Iris pigment epithelial cell (primary cell): ENCODE results near the gene SRP14.
A peak's percentile ranks its signal among the peaks of the same experiment; 100 is the strongest.
"Not testable (repeated sequence)": the region's sequence is repeated elsewhere in the genome, so short reads cannot be mapped to it uniquely, and the experiment has no call there.

Experiments
- DNase-seq: peaks from one replicate; pipeline ENCODE4 v3.0.0-alpha.2; 2011; ENCODE audit warnings: low read depth

SRP14 gene, protein sequence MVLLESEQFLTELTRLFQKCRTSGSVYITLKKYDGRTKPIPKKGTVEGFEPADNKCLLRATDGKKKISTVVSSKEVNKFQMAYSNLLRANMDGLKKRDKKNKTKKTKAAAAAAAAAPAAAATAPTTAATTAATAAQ

DNA sequence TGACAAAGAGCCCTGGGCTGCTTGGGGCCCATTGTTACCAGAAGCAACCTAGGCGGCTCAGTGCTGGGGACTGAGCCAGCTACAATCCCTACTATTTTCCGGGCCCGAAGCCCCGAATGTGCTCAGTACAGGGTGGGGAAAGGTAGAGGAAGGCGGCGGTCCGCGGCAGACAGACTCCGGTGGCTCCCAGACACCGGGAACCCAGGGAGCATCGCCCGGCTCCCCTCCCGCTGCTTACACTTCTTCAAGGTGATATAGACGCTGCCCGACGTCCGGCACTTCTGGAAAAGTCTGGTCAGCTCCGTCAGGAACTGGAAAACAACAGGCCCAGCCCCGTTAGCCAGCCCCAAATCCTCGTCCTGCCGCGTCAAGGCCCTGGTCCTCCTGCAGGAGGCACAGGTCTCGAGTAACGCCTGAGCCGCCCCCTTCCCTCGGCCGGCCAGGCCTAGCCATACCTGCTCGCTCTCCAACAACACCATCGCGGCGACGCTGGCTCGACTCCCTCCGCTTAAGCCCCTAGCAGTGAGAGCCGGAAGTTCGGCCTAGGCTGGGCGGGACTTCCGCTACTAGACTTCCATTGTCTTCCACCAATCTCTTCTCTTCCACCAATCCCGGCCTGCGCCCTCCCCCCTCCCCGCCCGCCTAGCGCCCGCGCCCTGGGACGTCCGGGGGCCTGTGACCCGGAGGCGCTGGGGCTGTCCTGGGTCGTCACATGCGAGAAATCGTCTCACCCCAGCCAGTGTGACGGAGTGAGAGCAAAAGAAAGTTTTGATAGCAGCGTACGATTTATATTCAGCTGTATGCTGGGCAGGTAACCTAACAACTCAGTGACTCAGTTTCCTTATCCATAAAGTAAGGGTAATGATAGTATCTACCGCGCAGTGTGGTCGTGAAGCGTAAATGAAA, at the start of gene SRP14:
SRP14 (minus strand) TSS at position 544 of the 906 bp plus-strand sequence; CDS start at position 479, 65 bp downstream.
- peak; percentile 92 for DNase-seq

DNA sequence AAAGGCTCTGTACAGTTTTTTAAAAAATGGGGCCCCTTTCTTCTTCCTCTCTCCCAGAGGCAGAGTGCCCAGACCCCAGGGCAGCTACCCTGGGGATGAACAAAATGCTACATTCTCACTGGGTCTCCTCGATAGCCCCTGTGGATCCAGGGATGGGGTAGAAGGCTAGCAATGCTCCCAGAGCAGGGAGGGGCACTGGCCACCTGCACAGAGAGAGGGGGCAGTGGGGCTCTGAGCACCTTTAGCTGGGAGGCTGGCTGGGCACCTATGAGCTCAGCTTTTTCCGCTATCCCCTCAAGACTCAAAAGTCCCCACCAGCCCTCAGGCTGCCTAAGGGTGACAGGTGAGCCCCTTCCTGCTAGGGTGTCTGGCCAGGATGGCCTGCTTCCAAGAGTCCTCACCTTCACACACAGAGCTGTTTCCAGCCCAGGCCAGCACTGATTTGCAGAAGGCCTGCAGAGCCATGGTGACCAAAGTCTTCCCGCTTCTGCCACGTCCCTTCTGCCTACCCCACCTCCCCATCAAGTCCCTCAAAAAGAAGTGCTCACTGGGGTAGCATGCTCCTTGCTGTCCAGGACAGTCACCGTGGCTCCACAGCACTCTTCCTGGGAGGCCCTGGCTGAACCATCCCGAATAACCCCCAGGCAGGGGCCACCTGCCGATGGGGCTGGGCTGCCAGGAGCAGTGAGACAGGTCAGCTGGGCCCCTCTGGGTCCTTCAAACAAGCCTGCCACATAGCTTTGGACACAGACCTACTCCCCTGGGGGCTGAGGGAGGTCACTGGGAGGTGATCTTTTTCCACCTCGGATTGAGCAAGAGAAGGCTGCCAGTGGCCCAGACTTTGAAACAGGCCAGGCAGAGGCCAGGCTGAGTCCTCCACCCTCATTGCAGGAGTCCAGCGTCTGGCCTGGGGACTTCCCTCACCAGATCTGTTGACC, 49.3 kb upstream of the SRP14 start:
- DNase-seq, result peak; percentile 69

DNA sequence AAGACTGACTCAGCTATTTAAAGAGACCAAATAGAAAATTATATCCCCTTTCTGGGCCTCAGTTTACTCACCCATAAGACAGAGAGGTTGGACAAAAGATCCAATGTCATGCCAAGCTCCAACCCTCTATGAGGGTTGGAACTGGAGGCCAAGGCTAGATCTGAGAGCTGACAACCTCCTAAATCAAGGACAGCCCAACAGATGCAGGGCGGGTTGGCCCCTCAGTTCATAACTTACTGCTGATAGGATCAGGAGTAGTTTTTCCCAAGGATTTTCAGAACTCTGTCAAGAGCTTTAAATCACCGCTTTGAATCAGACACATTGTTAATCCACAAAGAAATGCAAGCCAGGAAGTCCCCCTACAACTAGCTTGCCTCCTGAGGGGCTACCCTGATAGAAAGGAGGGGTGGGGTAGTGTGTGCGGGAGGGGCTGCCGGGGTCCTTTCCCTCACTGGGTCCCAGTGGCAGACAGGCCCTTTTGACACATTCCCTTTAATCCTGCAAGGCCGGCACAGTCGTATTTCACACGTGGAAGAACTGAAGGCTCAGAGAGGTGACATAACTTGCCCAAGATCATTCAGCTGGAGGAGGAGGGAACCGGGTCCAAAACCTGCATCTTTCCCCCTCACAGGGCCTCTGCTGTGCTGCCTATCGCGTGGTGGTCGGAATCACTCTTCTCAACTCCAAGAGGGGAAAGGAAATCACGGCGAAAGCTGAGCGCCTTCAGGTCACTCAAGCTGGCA, 48.3 kb upstream of the SRP14 start:
- no peak for DNase-seq

DNA sequence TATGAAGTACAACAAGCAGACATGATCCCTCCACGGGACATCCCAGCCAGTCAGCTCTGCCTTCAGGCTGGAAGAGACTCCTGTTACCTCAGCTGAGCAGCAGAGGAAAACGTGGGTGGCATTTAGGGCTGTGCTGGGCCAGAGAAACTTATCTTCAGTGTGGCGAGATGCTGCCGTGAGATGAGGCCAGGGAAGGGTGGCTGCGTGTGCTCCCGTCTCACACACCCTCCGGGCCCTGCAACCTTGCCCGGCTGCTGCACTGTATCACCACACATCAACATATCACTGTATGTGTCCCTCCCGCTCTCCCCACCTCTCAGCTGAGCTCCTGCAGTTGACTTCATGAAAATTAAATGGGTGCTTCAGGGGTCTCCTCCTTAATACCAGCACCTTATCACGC, 46.3 kb upstream of the SRP14 start:
- peak; percentile 36 for DNase-seq

DNA sequence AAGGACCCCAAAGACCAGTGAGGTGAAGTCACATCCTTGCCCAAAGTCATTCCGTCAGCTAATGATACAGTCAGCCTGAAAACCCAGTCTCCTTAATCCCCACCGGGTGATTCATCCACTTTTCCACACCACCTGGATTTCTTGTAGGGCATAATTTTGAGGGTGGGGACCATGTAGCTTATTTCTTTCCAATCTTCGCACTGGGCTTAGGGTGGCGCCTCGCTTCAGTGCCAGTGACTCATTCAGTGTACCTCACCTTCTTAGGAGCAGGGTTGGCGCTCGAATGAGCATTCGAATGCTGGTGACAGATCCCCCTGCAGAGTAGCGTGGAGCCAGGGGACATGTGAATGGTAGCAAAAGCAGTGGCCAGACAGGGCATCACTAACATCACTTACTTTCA, 45.7 kb upstream of the SRP14 start:
- no peak for DNase-seq

DNA sequence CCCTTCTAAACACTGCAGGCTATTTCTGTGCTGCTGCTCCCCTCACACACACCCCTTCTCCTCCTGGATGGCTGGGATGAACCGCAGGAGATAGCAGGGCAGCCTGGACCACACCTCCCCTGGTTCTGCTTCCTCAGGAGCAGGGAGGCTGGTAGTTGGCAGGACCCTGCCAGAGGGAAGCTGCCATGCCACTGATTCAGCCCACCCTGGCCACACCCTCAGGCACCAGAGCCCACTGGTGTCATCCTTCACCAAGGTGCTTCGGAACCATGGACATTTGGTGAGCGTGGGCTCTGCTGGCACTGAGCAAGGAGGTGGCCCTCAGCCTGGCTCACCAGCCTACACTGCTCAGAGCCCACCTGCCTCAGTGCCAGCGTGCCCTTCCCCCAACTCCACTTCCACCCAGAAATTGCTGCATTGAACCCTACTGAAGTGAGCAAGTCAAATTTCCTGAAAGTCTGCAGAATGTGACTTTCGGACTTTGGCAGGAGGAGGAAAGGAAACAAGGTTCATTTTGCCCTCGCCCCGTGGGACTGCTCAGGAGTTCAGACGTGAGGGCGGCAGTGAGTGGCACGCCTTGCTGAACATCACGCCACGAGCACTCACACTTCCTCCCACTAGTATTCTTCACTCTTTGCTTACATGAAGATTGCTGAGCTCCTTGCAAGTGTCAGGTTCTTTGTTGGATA, 43.4 kb upstream of the SRP14 start:
- no peak for DNase-seq

DNA sequence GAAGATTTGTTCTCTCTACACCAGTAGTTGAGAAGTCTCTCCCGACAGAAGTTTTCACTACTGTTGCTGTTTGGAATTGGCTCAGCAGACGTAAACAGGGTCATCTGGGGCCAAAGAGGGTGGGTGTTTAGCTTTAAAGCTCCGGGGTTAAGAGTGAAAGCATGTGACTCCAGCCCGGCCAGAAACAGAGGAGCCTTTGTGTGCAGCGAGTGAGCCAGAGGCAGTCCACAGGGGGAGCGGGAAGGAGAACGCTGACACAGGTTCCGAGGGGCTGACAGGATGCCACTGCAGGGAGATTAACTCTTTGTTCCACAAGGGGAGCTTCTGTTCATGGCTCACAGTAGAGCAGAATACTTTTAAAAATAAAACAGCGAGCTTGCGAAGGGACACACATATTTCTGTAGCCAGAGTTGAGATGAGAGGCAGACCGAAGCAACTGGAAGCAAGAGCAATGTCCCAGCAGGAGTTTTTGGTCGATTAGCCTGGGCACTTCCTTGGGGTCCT, 42.8 kb upstream of the SRP14 start:
- peak; percentile 74 for DNase-seq

DNA sequence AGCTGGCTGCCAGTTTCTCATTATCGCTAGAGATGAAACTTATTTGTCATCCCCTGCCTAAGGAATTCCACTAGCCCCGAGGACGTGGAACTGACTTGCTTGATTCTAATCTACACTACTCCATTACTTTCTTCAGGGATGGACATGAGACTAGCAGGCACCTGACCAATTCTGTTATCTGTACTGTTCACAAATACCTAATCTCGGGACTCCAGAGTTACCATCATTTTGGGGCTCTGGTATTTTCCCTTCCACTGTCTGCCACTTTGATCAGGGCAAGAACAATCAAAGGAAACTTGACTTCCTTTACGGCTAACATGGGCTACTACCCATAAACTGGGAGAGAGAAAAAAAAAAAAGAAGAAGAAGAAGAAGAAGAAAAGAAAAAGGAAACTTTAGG, 41.9 kb upstream of the SRP14 start:
- DNase-seq, result no peak

DNA sequence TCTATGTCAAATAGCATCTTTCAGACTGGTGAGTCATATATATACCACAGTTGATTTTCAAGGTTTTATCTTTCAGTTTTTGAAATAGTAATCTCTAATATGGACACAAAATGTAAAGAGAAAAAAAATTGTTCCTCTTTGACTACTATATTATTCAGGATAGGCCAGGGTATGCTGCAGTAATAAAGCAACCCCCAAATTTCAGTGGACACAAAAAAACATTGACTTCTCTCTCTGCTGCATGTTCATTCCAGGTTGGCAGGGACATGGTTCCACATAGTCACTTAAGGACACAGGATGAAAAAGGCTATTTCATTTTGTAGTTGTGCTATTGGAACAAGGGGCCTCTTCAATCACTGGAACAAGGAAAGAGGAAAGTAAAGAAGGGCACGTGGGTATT, 41.1 kb upstream of the SRP14 start:
- DNase-seq, result no peak

DNA sequence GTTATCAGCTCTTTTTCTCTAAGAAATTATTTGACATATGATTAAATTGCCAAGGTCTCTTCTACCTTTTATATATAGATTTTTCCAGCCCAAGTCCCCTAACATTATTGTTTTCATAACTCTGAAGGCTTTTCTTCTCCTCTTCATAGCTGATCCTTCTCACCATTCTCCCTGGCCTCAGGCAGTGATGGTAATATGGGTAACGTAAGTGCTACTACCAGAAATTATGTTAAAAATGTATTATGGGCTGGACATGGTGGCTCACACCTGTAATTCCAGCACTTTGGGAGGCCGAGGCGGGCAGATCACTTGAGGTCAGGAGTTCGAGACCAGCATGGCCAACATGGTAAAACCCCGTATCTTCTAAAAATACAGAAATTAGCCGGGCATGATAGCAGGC, 40.5 kb upstream of the SRP14 start:
- no peak for DNase-seq

DNA sequence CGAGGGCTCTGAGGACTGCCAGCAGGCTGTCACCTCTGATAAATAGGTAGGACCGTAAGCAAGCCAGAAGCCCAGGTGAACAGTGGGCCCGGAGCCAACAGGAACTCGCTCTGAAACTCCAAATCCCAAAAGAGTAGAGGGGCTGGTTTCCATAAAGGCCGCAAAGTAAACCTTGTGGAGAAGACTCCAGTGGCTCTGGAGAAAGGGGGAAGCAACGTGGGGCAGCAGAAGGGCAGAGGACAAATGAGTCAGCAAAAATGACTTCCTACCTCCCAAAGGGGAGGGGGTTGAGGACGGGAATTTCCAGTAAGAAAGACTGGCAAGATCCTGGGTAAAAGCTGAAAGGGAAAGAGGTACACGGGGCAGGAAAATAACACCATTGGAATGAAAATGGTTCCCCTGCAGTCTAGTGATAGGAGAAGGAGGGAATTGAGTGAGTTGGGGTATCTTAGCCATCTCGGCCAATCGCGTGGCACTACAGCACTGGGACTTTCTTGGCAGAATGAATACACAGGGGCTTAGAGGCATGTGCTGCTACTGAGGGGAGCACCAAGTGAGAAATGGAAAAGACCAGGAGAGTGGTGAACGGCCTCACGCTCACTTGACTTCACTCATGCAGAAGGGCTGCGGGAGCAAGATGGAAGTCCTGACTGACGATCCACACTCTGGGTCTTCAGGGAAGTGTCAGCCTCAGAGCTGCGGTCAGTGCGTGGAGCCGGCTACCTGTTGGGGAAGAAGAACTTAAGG, 36.5 kb upstream of the SRP14 start:
- DNase-seq, result no peak

DNA sequence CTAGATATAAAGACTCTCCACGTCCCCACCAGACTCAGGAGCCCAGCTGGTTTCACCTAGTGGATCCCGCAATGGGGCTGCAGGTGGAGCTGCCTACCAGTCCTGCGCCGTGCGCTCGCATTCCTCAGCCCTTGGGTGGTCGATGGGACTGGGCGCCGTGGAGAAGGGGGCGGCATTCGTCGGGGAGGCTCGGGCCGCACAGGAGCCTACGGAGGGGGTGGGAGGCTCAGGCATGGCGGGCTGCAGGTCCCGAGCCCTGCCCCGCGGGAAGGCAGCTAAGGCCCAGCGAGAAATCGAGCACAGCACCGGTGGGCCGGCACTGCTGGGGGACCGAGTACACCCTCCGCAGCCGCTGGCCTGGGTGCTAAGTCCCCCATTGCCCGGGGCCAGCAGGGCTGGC, 35.7 kb upstream of the SRP14 start:
- not testable (repeated sequence) for DNase-seq

DNA sequence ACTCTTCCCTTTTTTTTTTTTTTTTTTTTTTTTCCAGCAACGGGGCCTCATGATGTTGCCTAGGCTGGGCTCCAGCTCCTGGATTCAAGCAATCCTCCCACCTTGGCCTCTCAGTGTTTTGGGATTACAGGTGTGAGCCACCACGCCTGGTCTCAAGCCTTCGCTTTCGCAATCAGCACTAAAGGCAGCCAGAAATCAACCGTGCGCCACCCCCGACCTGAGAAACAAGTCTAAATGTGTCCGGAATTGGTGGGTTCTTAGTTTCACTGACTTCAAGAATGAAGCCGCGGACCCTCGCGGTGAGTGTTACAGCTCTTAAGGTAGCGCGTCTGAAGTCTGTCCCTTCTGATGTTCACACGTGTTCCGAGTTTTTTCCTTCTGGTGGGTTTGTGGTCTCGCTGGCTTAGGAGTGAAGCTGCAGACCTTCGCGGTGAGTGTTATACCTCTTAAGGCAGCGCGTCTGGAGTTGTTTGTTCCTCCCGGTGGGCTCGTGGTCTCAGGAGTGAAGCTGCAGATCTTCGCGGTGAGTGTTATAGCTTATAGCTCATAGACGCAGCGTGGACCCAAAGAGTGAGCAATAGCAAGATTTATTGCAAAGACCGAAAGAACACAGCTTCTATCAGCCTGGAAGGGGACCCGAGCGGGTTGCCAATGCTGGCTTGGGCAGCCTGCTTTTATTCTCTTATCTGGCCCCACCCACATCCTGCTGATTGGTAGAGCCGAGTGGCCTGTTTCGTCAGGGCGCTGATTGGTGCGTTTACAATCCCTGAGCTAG, 34.9 kb upstream of the SRP14 start:
- DNase-seq, result not testable (repeated sequence)

DNA sequence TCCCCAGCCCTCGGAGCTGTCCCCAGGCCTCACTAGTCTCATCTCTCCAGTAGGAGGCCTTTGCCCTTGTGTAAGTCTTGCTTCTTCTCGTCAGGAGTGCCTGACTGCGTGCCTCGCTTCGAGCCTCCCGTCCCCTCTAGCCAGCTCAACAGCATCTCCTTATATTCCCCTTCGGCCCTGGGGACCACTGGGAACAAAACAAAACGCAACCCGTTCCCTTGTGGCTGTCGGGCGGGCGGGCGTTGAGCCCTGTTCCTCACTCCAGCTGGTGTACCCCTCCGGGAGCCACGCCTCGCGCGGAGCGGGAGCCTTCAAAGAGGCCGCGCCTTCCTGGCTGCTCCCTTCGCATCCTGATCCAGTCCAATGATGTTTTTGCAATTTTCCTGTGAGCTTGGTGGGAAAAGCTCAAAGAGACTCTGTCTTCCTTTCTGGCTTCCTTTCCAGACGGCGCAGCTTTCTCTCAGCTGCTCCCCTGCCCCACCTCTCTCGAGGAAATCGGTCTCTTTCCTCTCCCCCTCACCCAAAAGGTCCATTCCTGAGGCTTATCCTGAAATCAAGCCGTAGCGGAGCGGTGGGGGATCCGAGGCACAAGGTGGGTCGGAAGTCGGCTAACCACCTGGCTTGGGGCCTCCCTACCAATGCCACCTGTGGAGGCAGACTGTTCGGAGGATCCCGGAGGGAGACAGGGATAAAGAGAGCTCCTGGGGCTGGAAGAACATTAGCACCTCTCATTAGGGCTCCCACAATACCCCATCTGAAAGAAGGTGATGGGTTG, 33.4 kb upstream of the SRP14 start:
- no peak for DNase-seq

DNA sequence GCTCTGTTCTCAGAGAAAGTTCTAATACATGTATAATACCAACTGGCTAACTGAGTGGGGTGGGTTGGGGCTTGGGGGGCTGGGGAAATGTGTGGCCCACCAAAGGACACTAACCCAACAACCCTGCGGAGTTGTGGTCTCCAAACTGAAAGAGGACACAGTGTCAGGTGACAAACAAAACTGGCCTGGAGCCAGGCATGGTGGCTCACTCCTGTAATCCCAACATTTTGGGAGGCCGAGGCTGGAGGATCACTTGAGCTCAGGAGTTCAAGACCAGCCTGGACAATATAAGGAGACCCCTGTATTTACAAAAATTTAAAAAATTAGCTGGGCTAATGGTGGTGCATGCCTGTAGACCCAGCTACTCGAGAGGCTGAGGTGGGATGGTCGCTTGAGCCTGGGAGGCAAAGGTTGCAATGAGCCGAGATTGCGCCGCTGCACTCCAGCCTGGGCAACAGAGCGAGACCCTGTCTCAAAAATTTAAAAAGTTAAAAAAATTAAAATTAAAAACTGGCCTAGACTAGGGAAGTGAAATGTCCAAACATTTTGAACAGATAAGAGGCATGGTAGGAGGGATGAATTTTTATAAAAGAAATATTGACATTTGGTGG, 31.7 kb upstream of the SRP14 start:
- DNase-seq, result no peak

DNA sequence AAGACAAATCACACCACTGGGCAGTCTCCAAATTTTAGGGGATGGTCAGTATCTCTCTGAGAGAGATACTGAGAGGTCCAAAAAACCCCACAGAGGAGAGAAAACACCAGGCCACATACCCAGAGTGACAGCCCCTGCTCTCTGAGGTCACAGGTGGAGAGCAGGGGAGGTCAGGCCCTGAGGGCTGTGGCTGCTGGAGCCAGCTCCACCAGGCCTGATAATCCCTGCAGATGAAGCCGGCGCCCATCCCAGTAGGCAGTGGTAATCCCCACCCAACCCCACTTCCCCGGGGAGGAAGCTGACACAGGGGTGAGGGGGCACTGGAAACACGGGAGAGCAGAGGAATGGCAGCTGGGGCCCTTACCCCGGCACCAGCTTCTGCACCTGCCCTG, 31.2 kb upstream of the SRP14 start:
- no peak for DNase-seq

DNA sequence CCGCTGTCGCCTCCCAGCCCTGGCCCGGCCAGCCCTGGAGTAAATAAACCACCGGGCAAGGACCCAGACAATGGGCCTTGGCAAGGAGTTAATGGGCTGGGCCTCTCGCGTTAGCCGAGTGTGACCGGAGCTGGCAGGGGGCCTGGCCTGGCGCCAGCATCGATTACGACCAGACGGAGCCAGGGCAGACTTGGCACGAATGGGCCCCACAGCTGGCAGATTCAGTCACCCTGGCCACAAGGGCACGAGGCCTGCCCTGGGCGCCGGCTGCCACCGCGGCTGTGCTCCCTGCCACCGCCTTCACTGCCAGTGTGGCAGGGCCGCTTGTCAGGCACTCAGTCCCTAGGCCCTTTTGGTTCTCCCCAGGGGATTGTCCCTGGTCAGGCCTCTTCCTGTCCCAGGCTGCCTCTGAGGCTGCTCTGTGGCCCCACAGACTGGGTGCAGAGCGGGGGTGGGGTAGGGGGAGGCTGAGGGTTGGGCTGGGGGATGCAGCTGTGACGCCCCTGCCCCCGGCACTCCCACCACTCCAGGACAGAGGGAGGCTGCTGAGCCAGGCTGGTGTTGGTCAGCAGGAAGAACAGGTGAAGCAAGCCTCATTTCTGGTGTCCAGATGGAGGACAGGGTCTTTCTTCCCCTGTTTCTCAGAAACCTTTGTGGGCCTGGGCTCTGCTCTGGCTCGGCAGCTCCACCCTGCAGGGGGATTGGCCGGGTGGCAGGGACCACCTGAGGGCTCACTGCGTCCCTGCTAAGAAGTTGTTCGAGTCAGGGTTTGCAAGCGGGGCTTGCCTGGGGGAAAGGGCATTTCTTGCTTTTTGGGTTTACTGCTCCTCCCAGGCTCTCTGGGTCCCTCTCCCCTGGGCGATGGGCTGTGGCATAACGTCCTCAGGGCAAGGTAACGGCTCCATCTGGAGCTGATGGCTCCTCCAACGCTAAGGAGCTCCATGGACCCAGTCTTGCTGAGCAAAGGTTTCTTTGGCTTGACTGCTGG, 30.5 kb upstream of the SRP14 start:
- DNase-seq, result no peak
